A673 (cell line): Measurements from ENCODE around the gene GPR176. TPM values are rescaled to one million over a fixed set of nuclear protein-coding genes. Genes with fewer than 3 reads are reported as not detected.
A peak's percentile ranks its signal among the peaks of the same experiment; 100 is the strongest.

Experiments
- BruUV-seq: library from RNA; stranded (reverse); fragments of 400-500 nt; replicated peaks from 2 replicates; lab custom pipeline; 2021; lab: Mats Ljungman, UMichigan
- CTCF ChIA-PET: fragments of 300-600 bp; sonication (Branson Sonifier 250); formaldehyde crosslinking; loops from one replicate; lab custom pipeline; 2022; ENCODE audit warnings: antibody characterized with exemption; lab: Charles Lee
- POLR2A ChIA-PET: fragments of 300-600 bp; sonication (Branson Sonifier 250); formaldehyde crosslinking; loops from one replicate; lab custom pipeline; 2022; ENCODE audit warnings: antibody characterized with exemption; ENCODE audit not compliant: low non-redundant PET; lab: Charles Lee
- DNase-seq: peaks from one replicate; pipeline ENCODE4 v3.0.0-alpha.2; 2015; ENCODE audit warnings: low spot score
- H3K27ac ChIP-seq: fragments of 200-600 bp; sonication (generic); 2 replicates; pipeline ENCODE4 v1.5.1; 2016; ENCODE audit warnings: mixed run types, low read depth, mild to moderate bottlenecking, mixed read lengths, antibody characterized with exemption, low read length; ENCODE audit not compliant: poor library complexity, severe bottlenecking
- H3K27me3 ChIP-seq: fragments of 200-600 bp; sonication (generic); replicated peaks from 2 replicates; pipeline ENCODE4 v1.6.1; 2017; ENCODE audit warnings: mixed run types, low read depth, mild to moderate bottlenecking, mixed read lengths, antibody characterized with exemption, low read length; ENCODE audit not compliant: insufficient read depth, poor library complexity
- H3K36me3 ChIP-seq: fragments of 200-600 bp; sonication (generic); 2 replicates; pipeline ENCODE4 v1.6.1; 2016; ENCODE audit warnings: mixed run types, mild to moderate bottlenecking, mixed read lengths, antibody characterized with exemption, low read length; ENCODE audit not compliant: insufficient read depth, poor library complexity, severe bottlenecking
- H3K4me1 ChIP-seq: fragments of 200-600 bp; sonication (generic); 2 replicates; pipeline ENCODE4 v1.6.1; 2017; ENCODE audit warnings: mixed run types, mild to moderate bottlenecking, mixed read lengths, antibody characterized with exemption, low read length; ENCODE audit not compliant: insufficient read depth, poor library complexity, severe bottlenecking
- H3K4me3 ChIP-seq: fragments of 200-600 bp; sonication (generic); 2 replicates; pipeline ENCODE4 v1.5.1; 2016; ENCODE audit warnings: low read depth, mixed run types, mild to moderate bottlenecking, mixed read lengths, low read length; ENCODE audit not compliant: poor library complexity, severe bottlenecking
- H3K9me3 ChIP-seq: fragments of 200-600 bp; sonication (generic); 2 replicates; pipeline ENCODE4 v1.6.1; 2016; ENCODE audit warnings: mixed run types, low read depth, mild to moderate bottlenecking, mixed read lengths, antibody characterized with exemption, low read length; ENCODE audit not compliant: poor library complexity, severe bottlenecking
- CTCF ChIP-seq: fragments of 300-800, 200-600 bp; sonication (generic); conservative IDR thresholded peaks from 2 replicates; pipeline ENCODE4 v1.5.1; 2017; ENCODE audit warnings: low read depth, mild to moderate bottlenecking, antibody characterized with exemption, low read length, moderate library complexity, mixed read lengths
- EZH2 ChIP-seq: fragments of 200-600 bp; sonication (generic); IDR thresholded peaks from 2 replicates; pipeline ENCODE4 v1.6.1; 2017; ENCODE audit warnings: borderline replicate concordance, low read depth, mild to moderate bottlenecking, mixed read lengths, antibody characterized with exemption, low read length; ENCODE audit not compliant: poor library complexity, severe bottlenecking
- intact Hi-C: fragments of 100-400 bp; cut with micrococcal nuclease; formaldehyde crosslinking; loops from one replicate; pipeline ENCODE4 v1.10.0; 2022; ENCODE audit not compliant: unreplicated experiment
- total RNA-seq: library from RNA; stranded (reverse); gene quantifications from 2 replicates; pipeline ENCODE4 v1.2.3, GENCODE V29; 2021

Gene GPR176
- total RNA-seq, 1 experiment from 2014 or later: 5.6 TPM

- H3K36me3 ChIP-seq: no peaks in the 10 kb centered on the region
- H3K9me3 ChIP-seq: no peaks in the 10 kb centered on the region
- BruUV-seq: no TSS peak
- CTCF ChIA-PET: no interaction called here
- no peak for DNase-seq
- POLR2A ChIA-PET: no interaction called here
- no peak overlapping the region for H3K4me3 ChIP-seq
- no peaks in the 10 kb centered on the region for H3K4me1 ChIP-seq
- TF ChIP-seq CTCF (no peak), EZH2 (no peak)
- H3K27me3 ChIP-seq: no peaks in the 10 kb centered on the region
- no peak overlapping the region for H3K27ac ChIP-seq
- intact Hi-C loops: no loop called here
Observed at GRCh38 chr15:39926526-39926925, 6.5 kb upstream of the GPR176 start.

- H3K27ac ChIP-seq: no peak overlapping the region
- intact Hi-C loops: no loop called here
- no peak overlapping the region for H3K4me3 ChIP-seq
- no TSS peak for BruUV-seq
- CTCF ChIA-PET: no interaction called here
- H3K36me3 ChIP-seq: no peaks in the 10 kb centered on the region
- peaks cover 8% of the 10 kb centered on the region for H3K4me1 ChIP-seq
- DNase-seq: peak; percentile 32
- peaks cover under 1% of the 10 kb centered on the region for H3K27me3 ChIP-seq
- TF ChIP-seq CTCF (no peak), EZH2 (no peak)
- POLR2A ChIA-PET: no interaction called here
- no peaks in the 10 kb centered on the region for H3K9me3 ChIP-seq
Observed at GRCh38 chr15:39925112-39925842, 5.2 kb upstream of the GPR176 start.

GRCh38 chr15:39924437-39924836 lies 4.4 kb upstream of the GPR176 start:
- no TSS peak for BruUV-seq
- POLR2A ChIA-PET: interaction anchor here (0.6 kb wide), 2 partner anchors 168 to 302 kb away, joined by 3 read pairs; no protein-coding TSS in a partner anchor
- H3K4me3 ChIP-seq: no peak overlapping the region
- no peak overlapping the region for H3K27ac ChIP-seq
- TF ChIP-seq CTCF (no peak), EZH2 (no peak)
- CTCF ChIA-PET: no interaction called here
- DNase-seq: no peak
- no peaks in the 10 kb centered on the region for H3K36me3 ChIP-seq
- intact Hi-C loops: loop anchor here (5.0 kb wide), 2 partner anchors 37 to 137 kb away; no protein-coding TSS in a partner anchor
- peaks cover 9% of the 10 kb centered on the region for H3K27me3 ChIP-seq
- H3K9me3 ChIP-seq: no peaks in the 10 kb centered on the region
- H3K4me1 ChIP-seq: peaks cover 15% of the 10 kb centered on the region
